Gastroesophageal sphincter (tissue), 3 donors: Measurements from ENCODE around the gene GNAI1.

Experiments used
- POLR2A ChIP-seq, 2 donors: fragments of 450-650 bp; IDR thresholded peaks; one replicate each; pipeline ENCODE4 v1.6.1; 2017; ENCODE audit warnings: antibody characterized with exemption in 2 of 2, mild to moderate bottlenecking in 2 of 2, moderate library complexity in 1 of 2
- POLR2AphosphoS5 ChIP-seq: sonication (generic); formaldehyde crosslinking; IDR thresholded peaks from one replicate; pipeline ENCODE4 v1.6.1; 2017; ENCODE audit warnings: antibody characterized with exemption
- TF ChIP-seq, protein P1 (sequence below), 4 experiments: fragments of 200-600 bp in 2 of 4; fragments of 450-650 bp in 2 of 4; sonication (generic) in 1 of 4; IDR thresholded peaks; one replicate each; pipeline ENCODE4 v1.5.1; 2017 to 2019; ENCODE audit warnings: antibody characterized with exemption in 4 of 4, mild to moderate bottlenecking in 2 of 4, moderate library complexity in 2 of 4

DNA sequence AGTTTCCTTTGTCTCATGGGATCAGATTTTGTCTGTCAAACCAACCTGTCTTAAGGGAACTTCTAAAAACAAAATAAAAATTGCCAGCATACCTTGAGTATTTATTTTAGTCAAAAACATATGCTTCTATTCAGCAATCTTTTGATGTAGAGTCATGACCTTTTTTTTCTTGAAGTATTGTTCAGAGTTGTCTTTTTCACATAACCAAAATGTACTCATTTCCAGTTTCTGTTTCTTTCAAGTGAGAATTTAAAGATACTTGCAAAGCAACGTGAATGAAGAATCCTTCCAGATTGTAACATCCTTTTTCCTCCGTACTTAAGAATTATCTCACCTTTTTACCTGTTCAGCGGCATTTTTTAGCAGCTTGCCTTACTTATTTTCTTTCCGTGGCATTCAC is 37.8 kb downstream of the GNAI1 start:
- TF ChIP-seq, protein P1, sequence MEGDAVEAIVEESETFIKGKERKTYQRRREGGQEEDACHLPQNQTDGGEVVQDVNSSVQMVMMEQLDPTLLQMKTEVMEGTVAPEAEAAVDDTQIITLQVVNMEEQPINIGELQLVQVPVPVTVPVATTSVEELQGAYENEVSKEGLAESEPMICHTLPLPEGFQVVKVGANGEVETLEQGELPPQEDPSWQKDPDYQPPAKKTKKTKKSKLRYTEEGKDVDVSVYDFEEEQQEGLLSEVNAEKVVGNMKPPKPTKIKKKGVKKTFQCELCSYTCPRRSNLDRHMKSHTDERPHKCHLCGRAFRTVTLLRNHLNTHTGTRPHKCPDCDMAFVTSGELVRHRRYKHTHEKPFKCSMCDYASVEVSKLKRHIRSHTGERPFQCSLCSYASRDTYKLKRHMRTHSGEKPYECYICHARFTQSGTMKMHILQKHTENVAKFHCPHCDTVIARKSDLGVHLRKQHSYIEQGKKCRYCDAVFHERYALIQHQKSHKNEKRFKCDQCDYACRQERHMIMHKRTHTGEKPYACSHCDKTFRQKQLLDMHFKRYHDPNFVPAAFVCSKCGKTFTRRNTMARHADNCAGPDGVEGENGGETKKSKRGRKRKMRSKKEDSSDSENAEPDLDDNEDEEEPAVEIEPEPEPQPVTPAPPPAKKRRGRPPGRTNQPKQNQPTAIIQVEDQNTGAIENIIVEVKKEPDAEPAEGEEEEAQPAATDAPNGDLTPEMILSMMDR (IDR thresholded peaks at IDR 0.05): no peak
- TF ChIP-seq POLR2A (IDR thresholded peaks at IDR 0.05): no peak
- TF ChIP-seq POLR2AphosphoS5: no peak
